Measurements from ENCODE around the gene CITED4. TPM values are rescaled to one million over a fixed set of nuclear protein-coding genes. Genes with fewer than 3 reads are reported as not detected.
"Not testable (repeated sequence)": the region's sequence is repeated elsewhere in the genome, so short reads cannot be mapped to it uniquely, and the experiment has no call there.

CITED4 gene
- total RNA-seq, 1 experiment from 2014 or later = 10.6 TPM

- CTCF ChIA-PET = no interaction called here
- POLR2A ChIA-PET (ENCODE audit: unreplicated experiment) = no interaction called here
- intact Hi-C loops (cut with micrococcal nuclease) = no loop called here
- no peaks in the 10 kb centered on the region for H4K20me1 ChIP-seq (ENCODE audit: low read length)
- no peak overlapping the region for H3K4me2 ChIP-seq (ENCODE audit: low read length)
- ATAC-seq = no peak
- no peak overlapping the region for H3K27ac ChIP-seq (ENCODE audit: low read length)
- no peak overlapping the region for H2AFZ ChIP-seq (ENCODE audit: low read length)
- H3K4me1 ChIP-seq (ENCODE audit: insufficient read depth, low read length) = peaks cover 34% of the 10 kb centered on the region
- H3K9me2 ChIP-seq (replicated peaks; ENCODE audit: low read length) = no peaks in the 10 kb centered on the region
- no peak for TF ChIP-seq EZH2phosphoT487 (IDR thresholded peaks at IDR 0.05; ENCODE audit: borderline replicate concordance, low read length)
- no peak for TF ChIP-seq CTCF (conservative IDR thresholded peaks at IDR 0.05; ENCODE audit: low read depth, low read length)
- TF ChIP-seq EZH2 (IDR thresholded peaks at IDR 0.05; ENCODE audit: low read length, unreplicated experiment) = no peak
- no peaks in the 10 kb centered on the region for H3K27me3 ChIP-seq (ENCODE audit: low read length)
- no peaks in the 10 kb centered on the region for H3K79me2 ChIP-seq (ENCODE audit: low read length)
- no peaks in the 10 kb centered on the region for H3K36me3 ChIP-seq (ENCODE audit: low read depth, low read length)
- DNase-seq = no peak
- no peak overlapping the region for H3K4me3 ChIP-seq (ENCODE audit: low read length)
- H3K9ac ChIP-seq (ENCODE audit: low read length) = no peak overlapping the region
- BruUV-seq (replicated peaks) = no TSS peak
- H3F3A ChIP-seq (ENCODE audit: low read length, unreplicated experiment) = peaks cover 5% of the 10 kb centered on the region
- 0 out of 2 replicates have a peak, but pooled peaks cover 4% of the 10 kb centered on the region for H3K9me3 ChIP-seq (ENCODE audit: low read length)
Measured at GRCh38 chr1:40895601-40896000, 33.4 kb upstream of the CITED4 start.

GRCh38 chr1:40894858-40895257 is 32.7 kb upstream of the CITED4 start:
- H3K27ac ChIP-seq (ENCODE audit: low read length); H3K9me2 ChIP-seq (replicated peaks; ENCODE audit: low read length); H3F3A ChIP-seq (ENCODE audit: low read length, unreplicated experiment); H3K36me3 ChIP-seq (ENCODE audit: low read depth, low read length); H2AFZ ChIP-seq (ENCODE audit: low read length); intact Hi-C loops (cut with micrococcal nuclease); H3K4me2 ChIP-seq (ENCODE audit: low read length); ATAC-seq; H3K4me3 ChIP-seq (ENCODE audit: low read length); H3K9ac ChIP-seq (ENCODE audit: low read length); H4K20me1 ChIP-seq (ENCODE audit: low read length); H3K9me3 ChIP-seq (ENCODE audit: low read length); DNase-seq; POLR2A ChIA-PET (ENCODE audit: unreplicated experiment); H3K27me3 ChIP-seq (ENCODE audit: low read length); BruUV-seq (replicated peaks); CTCF ChIA-PET; H3K79me2 ChIP-seq (ENCODE audit: low read length): not testable (repeated sequence)
- peaks cover 26% of the 10 kb centered on the region for H3K4me1 ChIP-seq (ENCODE audit: insufficient read depth, low read length)

GRCh38 chr1:40894455-40894854 is 32.3 kb upstream of the CITED4 start:
- peaks cover 5% of the 10 kb centered on the region for H3F3A ChIP-seq (ENCODE audit: low read length, unreplicated experiment)
- 0 out of 2 replicates have a peak, but pooled peaks cover 4% of the 10 kb centered on the region for H3K9me3 ChIP-seq (ENCODE audit: low read length)
- H3K27me3 ChIP-seq (ENCODE audit: low read length) = no peaks in the 10 kb centered on the region
- H3K27ac ChIP-seq (ENCODE audit: low read length) = no peak overlapping the region
- CTCF ChIA-PET = no interaction called here
- H3K36me3 ChIP-seq (ENCODE audit: low read depth, low read length) = no peaks in the 10 kb centered on the region
- H3K79me2 ChIP-seq (ENCODE audit: low read length) = no peaks in the 10 kb centered on the region
- no peak overlapping the region for H2AFZ ChIP-seq (ENCODE audit: low read length)
- DNase-seq = no peak
- H3K4me1 ChIP-seq (ENCODE audit: insufficient read depth, low read length) = peaks cover 22% of the 10 kb centered on the region
- H3K9me2 ChIP-seq (replicated peaks; ENCODE audit: low read length) = no peaks in the 10 kb centered on the region
- no peak overlapping the region for H3K9ac ChIP-seq (ENCODE audit: low read length)
- TF ChIP-seq EZH2 (IDR thresholded peaks at IDR 0.05; ENCODE audit: low read length, unreplicated experiment) (no peak), EZH2phosphoT487 (IDR thresholded peaks at IDR 0.05; ENCODE audit: borderline replicate concordance, low read length) (no peak), CTCF (conservative IDR thresholded peaks at IDR 0.05; ENCODE audit: low read depth, low read length) (no peak)
- intact Hi-C loops (cut with micrococcal nuclease) = no loop called here
- POLR2A ChIA-PET (ENCODE audit: unreplicated experiment) = no interaction called here
- no peak overlapping the region for H3K4me3 ChIP-seq (ENCODE audit: low read length)
- no peaks in the 10 kb centered on the region for H4K20me1 ChIP-seq (ENCODE audit: low read length)
- no peak overlapping the region for H3K4me2 ChIP-seq (ENCODE audit: low read length)
- no peak for ATAC-seq
- no TSS peak for BruUV-seq (replicated peaks)

Data from PC-3 (cell line).